HEK293 (cell line): Measurements from ENCODE around the gene DHRS3.

ENCODE experiments used
- CTCF ChIP-seq: fragments of 450-650 bp; formaldehyde crosslinking; IDR thresholded peaks from 2 replicates; pipeline ENCODE4 v1.5.1; 2016; ENCODE audit warnings: missing biosample characterization, missing genetic modification characterization
- KLF7 ChIP-seq: fragments of 450-650 bp; formaldehyde crosslinking; IDR thresholded peaks from 2 replicates; pipeline ENCODE4 v1.5.1; 2016; ENCODE audit warnings: missing biosample characterization, missing genetic modification characterization, borderline replicate concordance
- PRDM4 ChIP-seq: fragments of 450-650 bp; formaldehyde crosslinking; IDR thresholded peaks from 2 replicates; pipeline ENCODE4 v1.5.1; 2017; ENCODE audit warnings: missing biosample characterization, missing genetic modification characterization
- TCF7L2 ChIP-seq: IDR thresholded peaks from 2 replicates; pipeline ENCODE4 v1.6.1; 2011; ENCODE audit warnings: low read depth, mild to moderate bottlenecking, inconsistent platforms, low read length, moderate library complexity, borderline replicate concordance
- YY1 ChIP-seq: fragments of 450-650 bp; formaldehyde crosslinking; IDR thresholded peaks from 2 replicates; pipeline ENCODE4 v1.5.1; 2018; ENCODE audit warnings: missing biosample characterization, missing genetic modification characterization
- ZBTB7A ChIP-seq: fragments of 450-650 bp; formaldehyde crosslinking; IDR thresholded peaks from 2 replicates; pipeline ENCODE4 v1.5.1; 2016; ENCODE audit warnings: low read depth, missing biosample characterization, missing genetic modification characterization
- ZNF16 ChIP-seq: fragments of 450-650 bp; formaldehyde crosslinking; IDR thresholded peaks from 2 replicates; pipeline ENCODE4 v1.5.1; 2016; ENCODE audit warnings: low read depth, missing biosample characterization, missing genetic modification characterization
- ZNF341 ChIP-seq: fragments of 450-650 bp; formaldehyde crosslinking; IDR thresholded peaks from 2 replicates; pipeline ENCODE4; 2016; ENCODE audit warnings: low read depth, missing biosample characterization, missing genetic modification characterization
- ZNF473 ChIP-seq: fragments of 450-650 bp; formaldehyde crosslinking; IDR thresholded peaks from 2 replicates; pipeline ENCODE4 v1.5.1; 2017; ENCODE audit warnings: missing biosample characterization, missing genetic modification characterization
- ZNF513 ChIP-seq: fragments of 450-650 bp; IDR thresholded peaks from 2 replicates; pipeline ENCODE4 v1.5.1; 2018; ENCODE audit warnings: missing biosample characterization, missing genetic modification characterization
- ZNF596 ChIP-seq: fragments of 450-650 bp; IDR thresholded peaks from 2 replicates; pipeline ENCODE4 v1.5.0; 2018; ENCODE audit warnings: missing biosample characterization, mild to moderate bottlenecking, missing genetic modification characterization, moderate library complexity
- ZNF660 ChIP-seq: fragments of 450-650 bp; IDR thresholded peaks from 2 replicates; pipeline ENCODE4 v1.5.1; 2018; ENCODE audit warnings: missing biosample characterization, mild to moderate bottlenecking, missing genetic modification characterization
- ZNF664 ChIP-seq: fragments of 450-650 bp; formaldehyde crosslinking; IDR thresholded peaks from 2 replicates; pipeline ENCODE4 v1.5.1; 2016; ENCODE audit warnings: missing biosample characterization, missing genetic modification characterization

GRCh38 chr1:12561121-12561520, 56.9 kb downstream of the DHRS3 start:
- TF ChIP-seq CTCF (tag by site-specific recombination) = no peak
- TF ChIP-seq KLF7 (tag by site-specific recombination) = no peak
- no peak for TF ChIP-seq ZNF473 (tag by site-specific recombination)
- no peak for TF ChIP-seq ZNF513 (tag by site-specific recombination)
- no peak for TF ChIP-seq ZNF664
- no peak for TF ChIP-seq ZBTB7A (tag by site-specific recombination)
- TF ChIP-seq YY1 (tag by site-specific recombination) = no peak
- no peak for TF ChIP-seq ZNF16
- no peak for TF ChIP-seq ZNF341 (tag by site-specific recombination)
- TF ChIP-seq PRDM4 (tag by site-specific recombination) = no peak
- no peak for TF ChIP-seq ZNF596 (tag by site-specific recombination)
- TF ChIP-seq TCF7L2 = no peak
- TF ChIP-seq ZNF660 = no peak
